HG02763 (cell line): ENCODE results near the gene APC2.
"Not testable (repeated sequence)": the region's sequence is repeated elsewhere in the genome, so short reads cannot be mapped to it uniquely, and the experiment has no call there.

Source experiments
- ATAC-seq: cut with Tn5 transposase; IDR thresholded peaks from one replicate; pipeline ENCODE4 v1.9.1; 2021; ENCODE audit warnings: mild to moderate bottlenecking, moderate library complexity; ENCODE audit not compliant: unreplicated experiment

APC2 gene

DNA sequence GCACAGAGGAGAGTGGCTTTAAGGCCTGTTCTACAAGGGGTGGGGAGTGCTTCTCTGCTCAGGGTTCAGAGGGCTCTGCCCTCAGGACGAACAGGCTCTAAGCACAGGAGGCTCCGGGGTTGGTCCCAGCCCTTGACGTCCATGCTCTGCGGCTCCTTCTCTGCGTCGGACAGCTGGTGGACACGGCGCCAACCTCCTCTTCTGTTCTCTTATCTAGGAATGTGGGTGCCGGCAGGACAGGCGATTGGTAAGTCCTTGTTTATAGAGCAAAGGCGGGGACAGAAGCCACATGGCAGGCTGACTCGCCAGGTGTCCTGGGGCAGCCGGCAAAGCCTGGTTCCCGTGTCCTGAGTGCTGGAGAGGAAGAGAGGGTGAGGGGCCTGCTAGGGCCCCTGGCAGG is 20.2 kb upstream of the APC2 start:
- no peak for ATAC-seq

DNA sequence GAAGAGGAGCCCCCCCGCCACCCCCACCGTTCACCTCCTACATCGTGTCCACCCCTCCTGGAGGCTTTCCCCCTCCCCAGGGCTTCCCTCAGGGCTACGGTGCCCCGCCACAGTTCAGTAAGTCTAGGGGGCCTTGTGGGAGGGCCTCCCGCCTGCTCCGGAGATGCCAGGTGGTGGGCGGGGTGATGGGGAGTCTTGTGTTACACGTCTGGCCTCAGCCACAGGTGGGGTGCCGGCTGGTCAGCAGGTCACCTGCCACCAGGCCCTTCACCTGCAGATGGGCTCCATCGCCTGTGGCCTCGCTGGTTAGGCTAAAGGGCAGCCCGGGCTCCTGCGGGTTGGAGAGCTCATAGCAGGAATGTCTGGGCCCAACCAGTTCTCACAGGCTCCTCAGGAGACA is 19.7 kb upstream of the APC2 start:
- no peak for ATAC-seq

DNA sequence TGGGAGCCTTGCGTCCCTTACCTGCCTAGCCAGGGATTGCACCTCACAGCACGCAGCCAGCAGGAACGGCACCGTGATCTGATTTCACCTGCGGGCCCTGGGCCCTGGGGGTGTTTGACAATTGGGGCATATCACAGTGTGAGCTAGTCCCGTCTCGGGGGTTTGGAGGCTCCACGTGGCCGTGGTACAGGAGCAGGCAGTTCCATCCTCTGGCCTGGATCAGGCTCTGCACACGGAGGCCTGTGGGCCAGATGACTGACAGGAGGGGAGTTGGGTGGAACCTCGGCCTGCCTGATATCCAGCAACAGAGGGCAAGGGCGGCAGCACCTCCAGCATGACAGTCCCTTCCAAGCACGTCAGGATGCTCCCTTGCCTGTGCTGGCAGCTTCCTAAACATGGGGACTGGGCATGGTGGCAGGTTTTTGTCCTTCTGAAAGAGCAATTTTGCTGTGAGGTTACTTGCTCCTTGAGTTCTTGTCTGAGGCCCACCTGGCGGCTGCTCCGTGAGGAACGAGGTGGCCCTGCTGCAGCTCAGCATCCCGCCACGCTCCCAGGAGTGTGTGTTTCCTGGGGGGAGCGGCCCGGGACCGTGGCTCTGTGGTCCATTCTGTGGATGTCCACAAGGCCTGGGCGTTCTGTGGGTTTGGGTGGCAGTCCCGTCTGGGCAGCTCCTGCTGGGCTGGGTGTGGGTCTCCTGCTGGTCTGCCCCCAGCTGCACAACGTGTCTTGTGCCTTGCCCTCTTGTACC is 18.0 kb upstream of the APC2 start:
- no peak for ATAC-seq

DNA sequence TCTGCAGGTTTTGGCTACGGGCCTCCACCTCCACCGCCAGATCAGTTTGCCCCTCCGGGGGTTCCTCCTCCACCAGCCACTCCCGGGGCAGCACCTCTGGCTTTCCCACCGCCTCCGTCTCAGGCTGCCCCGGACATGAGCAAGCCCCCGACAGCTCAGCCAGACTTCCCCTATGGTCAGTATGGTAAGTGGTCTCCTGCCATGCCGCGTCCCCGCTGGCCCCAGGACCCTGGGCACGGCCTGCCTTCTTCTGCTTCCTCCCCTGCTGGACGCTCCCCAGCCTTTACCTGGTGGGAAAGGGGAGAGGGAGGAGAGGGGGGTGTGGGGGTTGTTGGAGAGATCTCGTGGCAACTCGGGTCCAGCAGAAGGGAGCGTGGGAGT is 17.4 kb upstream of the APC2 start:
- ATAC-seq: no peak

DNA sequence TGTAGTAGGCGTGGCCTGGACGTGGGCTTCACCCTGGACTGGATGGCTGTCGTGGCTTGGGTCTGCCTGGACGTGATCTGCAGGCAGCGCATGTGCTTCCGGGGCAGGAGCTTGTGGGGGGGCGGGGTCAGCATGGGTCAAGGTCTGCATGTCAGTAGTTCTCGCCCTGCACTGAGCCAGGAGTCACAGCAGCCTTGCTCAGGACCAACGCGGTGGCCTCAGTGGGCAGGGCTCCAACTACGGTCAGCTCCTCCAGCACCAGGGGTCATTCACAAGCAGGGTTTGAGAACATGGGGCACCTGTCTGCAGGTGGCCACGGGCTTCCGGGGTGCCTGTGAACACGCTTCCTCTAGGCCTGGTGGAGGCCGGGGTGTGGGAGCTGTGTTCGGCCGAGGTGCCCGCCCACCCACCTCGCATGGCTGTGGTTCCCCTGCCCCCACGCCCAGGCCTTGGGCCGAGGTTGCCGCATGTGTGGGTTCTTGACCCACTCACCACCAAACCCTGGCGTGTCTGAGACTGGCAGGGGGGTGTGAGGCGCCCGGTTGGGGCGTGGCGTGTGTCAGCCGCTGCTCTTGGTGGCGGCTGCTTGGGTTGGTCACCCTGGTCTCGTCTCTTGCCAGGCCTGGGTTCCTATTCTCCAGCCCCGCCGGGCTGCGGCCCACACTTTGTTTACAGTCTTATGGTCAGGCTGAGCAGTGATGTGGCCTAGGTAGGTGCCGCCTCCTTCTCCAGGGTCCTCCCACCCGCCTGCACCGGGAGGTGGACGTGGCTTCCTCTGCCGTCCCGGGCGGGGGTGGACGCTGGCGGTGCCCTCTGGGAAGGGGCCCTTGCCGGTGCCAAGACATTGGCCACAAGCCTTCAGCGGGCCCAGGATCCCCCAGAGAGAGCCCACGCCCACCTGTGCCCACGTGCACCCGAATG is 16.5 kb upstream of the APC2 start:
- no peak for ATAC-seq

DNA sequence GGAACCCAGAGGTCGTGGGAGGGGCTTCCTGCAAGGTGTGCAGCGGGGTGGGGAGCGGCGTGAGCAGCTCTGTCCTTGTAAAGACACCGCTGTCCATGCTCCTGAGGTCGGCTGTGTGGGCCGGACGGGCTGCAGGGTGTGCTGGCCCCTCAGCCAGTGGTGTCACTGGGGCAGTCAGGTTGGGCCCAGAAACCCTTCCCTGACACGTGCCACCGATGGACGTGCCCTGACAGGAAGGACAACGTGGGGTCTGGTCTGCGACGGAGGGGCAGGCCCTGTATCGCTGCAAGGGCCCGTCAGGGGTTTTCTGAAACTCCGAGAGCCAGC is 15.9 kb upstream of the APC2 start:
- no peak for ATAC-seq

DNA sequence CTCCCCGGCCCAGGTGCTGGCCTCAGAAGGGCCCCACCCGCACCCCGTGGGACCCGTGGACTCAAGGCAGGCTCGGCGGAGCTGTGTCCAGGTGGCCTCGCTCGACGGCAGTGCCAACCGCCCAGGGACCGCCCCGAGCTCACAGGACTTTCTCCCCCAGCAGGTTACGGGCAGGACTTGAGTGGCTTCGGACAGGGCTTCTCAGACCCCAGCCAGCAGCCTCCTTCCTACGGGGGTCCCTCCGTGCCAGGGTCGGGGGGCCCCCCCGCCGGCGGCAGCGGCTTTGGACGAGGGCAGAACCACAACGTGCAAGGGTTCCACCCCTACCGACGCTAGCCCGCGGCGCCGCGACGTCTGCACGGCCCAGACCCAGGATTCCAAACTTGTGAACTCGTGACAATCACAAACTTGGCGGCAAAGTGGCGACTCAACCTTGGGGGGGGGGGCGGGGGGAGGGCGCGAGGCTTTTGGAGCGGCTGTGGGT is 15.3 kb upstream of the APC2 start:
- ATAC-seq: no peak

DNA sequence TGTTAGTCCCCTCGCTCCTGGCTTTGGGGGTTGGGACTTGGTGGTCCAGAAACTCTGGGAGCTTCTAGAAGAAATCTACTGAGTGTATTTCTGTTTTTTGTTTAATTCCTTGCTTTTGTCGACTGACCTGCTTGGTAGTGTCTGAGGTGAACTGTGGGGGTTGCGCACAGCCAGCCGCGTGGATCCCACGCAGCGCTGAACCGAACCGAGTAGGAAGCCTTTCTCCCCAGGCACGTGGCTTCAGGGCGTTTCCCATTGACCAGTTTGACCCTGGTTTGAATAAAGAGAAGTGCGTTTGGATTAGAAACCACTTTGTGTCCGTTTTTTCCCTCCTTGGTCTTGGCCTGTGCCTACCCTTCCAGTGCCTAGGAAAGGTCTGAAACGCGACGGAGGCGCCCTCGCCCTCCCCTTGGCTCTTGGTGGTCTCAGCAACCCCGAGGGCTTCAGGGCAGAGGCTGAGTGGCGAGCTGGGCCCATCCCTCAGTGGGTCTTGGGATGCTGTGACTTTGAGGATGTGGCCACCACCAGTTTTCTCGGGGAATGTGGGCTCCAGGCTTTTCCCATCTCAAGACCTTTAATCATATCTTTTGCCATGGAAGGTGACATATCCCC is 14.4 kb upstream of the APC2 start:
- ATAC-seq: no peak

DNA sequence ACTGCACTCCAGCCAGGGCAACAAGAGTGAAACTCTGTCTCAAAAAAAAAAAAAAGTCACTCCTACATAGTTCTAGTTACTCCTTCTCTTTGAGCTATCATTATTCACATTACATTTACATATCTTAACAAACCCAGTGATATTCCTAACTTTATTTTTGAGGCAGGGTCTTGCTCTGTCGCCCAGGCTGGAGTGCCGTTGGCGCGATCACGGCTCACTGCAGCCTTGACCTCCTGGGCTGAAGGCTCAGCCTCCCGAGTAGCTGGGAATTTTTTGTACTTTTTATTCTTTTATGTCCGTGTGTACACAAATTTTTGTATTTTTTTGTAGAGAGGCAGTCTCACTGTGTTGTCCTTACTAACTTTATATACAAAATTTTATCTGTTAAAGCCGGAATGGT is 12.3 kb upstream of the APC2 start:
- ATAC-seq: no peak

DNA sequence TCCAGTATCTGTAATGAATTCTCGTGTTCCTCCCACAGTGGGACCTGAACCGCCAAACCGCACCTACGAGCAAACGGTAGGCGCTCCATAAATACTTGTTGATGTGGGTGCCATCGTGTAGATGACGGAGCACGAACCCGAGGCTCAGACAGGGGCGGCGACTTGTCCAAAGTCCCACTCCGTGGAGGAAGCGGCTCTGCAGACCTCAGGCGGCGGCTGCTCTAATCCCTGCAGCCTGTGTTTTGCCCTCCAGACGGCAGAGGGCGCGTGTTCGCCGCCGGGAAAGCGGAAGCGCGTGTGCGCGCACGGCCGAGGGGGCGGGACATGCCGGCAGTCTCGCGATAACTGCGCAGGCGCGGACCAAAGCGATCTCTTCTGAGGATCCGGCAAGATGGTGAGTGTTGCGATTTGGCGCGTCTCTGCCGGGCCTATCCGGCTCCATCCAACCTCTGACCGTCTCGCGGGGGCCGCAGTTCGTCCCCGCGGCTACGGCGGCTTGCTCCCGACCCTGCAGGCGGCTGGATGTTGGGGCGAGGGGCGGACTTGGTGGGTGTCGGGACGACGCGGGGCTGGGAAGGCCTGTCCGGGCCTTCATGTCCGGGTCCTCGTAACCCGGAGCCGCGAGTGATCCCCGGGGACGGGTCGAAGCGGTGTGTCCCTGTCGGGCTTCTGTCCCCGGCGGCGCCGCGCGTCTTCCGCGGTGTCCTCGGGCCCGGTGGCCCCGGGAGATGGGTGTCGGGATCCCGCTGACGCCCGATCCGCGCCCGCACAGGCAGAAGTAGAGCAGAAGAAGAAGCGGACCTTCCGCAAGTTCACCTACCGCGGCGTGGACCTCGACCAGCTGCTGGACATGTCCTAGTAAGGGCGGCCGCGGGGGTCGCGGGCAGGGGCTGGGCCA is 11.6 kb upstream of the APC2 start, which contains the start of gene RPS15:
Gene RPS15, plus strand, starts transcription at position 362 of the 898 bp plus-strand sequence. Its CDS starts 30 bp downstream, at position 392.
- ATAC-seq: peak; percentile 81

DNA sequence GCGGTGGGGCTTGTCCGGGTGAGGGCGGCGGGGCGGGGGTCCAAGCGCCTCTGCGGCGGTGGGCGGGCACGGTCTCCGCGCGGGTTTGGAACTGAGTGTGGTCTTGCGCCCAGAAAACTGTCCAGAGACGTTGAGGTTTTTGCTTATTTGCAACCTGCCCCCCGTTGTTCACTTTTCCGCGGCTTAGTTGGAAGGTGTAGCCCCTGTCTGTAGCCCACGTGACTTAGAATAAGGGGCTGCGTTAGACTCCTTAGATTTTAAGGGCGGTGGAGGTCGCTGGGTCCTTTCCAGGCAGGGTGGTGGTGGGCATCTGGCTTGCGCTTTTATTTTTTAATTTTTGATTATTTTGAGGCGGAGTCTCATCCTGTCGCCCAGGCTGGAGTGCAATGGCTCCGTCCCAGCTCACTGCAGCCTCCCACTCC is 11.0 kb upstream of the APC2 start:
- ATAC-seq: no peak

DNA sequence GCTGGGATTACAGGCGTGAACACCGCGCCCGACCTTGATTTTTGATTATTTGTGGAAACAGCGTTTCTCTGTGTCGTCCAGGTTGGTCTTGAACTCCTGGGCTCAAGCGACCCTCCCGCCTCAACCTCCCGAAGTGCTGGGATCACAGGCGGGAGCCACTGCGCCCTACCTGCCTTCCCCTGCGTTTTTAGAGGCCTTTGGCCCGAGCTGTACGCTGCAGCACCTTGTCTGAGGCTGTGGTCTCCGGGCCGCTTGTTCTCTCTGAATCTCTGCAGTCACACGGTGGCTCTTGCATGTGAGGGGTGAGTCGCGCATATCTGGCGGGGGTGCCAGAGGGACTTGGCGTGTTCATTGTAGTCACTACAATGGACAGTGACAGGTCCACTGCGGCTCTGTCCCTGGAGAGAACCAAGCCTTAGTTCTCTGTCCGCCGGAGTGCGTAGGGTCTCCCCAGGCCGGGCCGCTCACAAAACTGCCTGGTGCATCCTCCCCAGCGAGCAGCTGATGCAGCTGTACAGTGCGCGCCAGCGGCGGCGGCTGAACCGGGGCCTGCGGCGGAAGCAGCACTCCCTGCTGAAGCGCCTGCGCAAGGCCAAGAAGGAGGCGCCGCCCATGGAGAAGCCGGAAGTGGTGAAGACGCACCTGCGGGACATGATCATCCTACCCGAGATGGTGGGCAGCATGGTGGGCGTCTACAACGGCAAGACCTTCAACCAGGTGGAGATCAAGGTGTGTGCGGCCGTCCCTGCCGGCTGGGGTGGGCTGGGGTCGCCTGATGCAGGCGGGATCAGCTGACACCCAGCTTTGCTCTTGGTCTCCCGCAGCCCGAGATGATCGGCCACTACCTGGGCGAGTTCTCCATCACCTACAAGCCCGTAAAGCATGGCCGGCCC is 10.2 kb upstream of the APC2 start:
- not testable (repeated sequence) for ATAC-seq

DNA sequence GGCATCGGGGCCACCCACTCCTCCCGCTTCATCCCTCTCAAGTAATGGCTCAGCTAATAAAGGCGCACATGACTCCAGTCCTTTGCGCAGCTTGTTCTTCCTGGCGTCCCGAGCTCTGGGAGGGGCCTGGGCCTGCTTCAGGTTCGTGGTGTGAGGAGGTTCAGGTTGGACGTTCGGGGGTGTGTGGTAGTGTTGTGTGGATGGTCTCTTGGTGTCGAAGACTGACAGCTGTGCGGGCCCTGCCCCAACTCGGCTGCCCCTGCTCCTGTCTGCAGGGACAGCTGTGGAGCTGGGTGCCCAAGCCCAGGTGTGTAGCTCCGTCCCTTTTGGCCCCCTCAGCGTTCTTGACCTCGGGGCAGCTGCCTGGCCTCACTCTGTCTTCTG is 9.5 kb upstream of the APC2 start:
- ATAC-seq: no peak

DNA sequence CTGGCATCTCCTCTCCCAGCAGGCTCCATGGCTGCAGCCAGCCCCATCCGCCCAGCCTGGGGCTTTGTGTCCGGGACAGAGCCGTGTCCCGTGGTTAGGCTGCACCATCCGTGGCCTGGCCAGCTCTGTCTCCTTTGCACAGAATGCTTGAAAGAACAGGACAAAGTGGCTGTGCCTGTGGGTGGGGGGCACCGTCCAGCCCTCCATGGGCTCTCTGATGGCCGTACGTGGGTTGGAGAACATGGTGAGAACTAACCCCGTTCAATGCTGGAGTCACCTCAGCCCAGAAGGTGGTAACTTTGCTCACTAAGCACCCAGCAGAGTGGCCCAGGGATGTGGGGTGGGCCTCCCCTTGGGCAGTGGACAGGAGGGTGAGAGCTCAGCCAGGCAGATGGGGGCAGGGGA is 8.9 kb upstream of the APC2 start:
- no peak for ATAC-seq

DNA sequence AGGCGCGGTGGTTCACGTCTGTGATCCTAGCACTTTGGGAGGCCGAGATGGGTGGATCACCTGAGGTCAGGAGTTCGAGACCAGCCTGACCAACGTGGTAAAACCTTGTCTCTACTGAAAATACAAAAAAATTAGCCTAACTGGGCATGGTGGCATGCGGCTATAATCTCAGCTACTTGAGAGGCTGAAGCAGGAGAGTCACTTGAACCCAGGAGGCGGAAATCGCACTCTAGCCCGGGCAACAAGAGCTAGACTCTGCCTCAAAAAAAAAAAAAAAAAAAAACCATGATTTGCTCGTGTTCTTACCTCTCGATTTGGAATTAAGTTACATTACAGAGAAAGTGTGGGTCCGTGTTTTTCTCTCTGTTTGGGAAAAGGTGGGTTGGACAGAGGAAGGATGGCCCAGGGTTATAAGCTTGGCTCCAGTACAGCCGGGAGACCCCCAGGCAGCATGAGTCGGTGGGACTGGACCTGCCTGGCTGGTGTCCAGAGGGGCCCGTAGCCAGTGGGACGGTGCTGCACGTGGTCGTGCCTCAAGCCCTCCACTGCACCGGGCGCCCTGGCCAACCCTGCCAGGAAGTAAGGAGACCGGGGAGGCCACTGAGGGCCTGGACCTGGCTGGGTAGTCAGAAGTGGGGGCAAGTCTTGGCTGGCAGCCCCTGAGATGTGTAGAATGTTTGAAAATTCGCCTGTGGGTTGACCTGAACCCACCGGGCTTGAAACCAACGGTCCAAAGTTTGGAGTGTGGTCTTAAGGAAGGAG is 8.1 kb upstream of the APC2 start:
- no peak for ATAC-seq

DNA sequence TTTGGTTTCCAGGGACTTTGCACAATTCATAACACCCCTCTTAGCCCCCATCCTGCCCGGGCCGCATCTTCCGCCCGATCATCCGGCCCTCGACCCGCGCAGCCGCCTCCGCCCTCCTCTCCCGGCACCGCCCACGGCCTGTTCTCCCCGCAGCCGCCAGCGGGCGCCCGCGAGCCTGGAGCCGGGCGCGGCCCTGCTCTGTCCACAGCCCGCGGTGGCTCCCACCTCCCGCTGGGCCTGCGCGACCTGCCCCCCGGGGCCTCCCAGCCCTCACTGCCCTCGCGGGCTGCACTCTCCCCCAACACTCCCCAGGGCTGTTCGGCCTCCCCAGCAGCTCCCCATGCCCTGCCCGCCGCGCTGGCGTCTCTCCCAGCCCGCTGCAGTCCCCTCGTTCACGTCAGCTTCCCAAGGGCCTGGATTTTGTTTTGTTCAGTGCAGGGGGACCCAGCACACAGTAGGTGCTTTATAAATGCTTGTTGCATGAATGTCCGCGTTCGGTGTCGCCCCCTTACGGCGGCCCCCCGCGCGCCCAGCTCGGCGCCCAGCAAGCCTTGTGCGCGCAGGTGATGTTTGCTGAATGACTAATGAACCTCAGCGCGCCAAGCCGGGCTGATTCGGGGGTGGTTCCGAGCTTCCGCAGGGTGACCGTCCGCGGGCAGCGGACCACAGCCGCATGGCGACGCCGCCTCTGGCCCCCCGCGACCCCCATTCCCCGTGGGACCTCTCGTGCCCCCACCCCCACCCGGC is 4.6 kb upstream of the APC2 start:
- peak; percentile 73 for ATAC-seq

DNA sequence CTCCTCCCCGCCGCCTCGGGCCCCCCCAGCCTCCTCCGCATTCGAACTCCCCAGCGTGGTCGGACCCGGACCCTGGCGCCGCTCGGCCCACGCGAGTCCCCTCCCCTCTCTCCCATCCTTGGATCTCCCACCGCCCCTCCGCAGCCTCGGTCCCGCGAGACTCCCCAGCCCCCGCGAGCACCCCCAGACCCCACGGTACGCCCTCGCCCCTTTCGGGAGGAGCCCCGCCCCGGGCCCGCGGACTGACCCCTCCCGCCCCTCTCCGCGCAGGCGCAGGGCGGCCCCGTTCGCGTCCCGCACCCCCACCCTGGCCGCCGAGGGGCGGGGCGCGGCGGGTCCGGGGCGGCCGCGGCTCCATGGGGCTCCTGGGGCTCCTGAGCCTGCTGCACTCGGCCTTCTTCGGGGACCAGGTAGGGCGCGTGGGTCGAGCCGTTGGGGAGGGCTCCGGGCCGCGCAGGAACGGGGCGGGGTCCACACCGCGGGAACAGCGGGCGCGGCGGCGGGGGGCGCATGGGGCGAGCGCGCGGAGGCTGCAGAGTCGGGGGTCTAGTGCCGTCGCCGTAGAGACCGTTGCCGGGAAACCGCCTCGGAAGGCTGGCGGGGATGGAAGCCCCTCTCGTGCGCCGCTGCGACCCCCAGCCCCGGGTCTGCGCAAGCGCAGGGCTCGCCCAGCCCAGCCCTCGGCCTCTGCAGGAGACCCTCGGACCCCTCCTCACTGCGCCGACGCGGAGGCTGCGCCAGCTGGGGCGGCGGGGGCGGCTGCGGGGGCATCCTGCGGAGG is 3.8 kb upstream of the APC2 start:
- ATAC-seq: no peak
